ENCODE data around the gene ADPGK. TPM values are rescaled to one million over a fixed set of nuclear protein-coding genes. Genes with fewer than 3 reads are reported as not detected.

The ADPGK gene
- total RNA-seq, result 10 to 100 TPM; 45.7 to 93.2 (median 61.1) TPM

DNA sequence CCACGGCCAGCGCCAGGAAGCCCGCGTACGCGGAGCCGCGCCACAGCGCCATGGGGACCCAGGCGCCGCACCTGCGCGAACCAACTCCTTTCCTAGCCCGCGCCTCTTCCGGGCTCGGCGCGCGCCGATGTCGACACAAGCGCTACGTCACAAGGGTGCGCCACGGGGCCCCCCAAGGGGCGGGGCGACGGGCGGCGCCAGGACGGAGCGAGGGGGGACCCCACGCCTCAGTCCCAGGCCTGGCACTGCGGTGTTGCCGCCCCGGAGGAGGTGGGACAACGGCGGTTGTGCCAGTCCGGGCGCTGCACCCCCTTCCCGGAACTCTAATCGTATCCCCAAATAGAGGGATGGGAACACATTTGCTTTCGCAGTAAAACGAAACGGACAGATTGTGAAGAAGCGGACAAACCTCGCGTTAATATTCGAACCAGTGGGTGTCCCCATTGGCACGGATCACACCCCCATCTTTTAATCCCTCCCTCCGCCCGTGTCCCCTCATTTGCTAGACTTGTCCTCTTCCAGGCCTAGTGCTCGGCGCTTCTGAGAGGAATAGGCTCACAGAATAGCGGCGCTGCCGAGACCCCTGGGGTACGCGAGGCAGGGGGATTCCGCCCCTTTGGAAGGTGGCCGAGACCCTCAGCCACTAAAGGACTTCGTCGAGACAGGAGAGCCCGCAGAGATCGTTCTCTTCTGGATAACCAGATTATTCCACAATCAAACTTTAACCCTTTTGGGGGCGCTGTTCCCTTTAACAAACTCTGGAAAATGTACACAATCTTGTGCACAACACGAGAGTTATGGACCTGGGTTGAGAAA, at the start of gene ADPGK:
ADPGK (minus strand) TSS at position 119 of the 816 bp plus-strand sequence; CDS start at position 52, 67 bp downstream.
- peak; percentile 95 for ATAC-seq (ENCODE audit: low FRiP score)

DNA sequence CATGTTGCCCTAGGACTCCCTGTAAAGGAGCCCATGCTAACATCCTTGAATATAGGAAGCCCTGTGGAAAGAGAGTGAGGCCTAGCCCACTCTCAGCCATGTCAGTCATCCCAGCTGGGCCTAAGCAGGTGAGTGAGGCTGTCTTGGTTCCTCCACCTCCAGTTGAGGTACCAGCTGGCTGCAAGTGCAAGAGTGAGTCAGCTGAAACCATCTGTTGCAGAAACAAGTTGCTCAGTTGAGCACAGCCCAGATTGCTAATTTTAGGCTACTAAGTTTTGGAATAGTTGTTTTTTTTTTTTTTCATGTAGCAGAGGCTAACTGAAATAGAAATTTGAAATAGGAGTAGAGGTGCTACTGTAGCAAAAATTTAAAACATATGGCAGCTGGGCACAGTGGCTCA, 43.7 kb upstream of the ADPGK start:
- TF ChIP-seq, protein P1, sequence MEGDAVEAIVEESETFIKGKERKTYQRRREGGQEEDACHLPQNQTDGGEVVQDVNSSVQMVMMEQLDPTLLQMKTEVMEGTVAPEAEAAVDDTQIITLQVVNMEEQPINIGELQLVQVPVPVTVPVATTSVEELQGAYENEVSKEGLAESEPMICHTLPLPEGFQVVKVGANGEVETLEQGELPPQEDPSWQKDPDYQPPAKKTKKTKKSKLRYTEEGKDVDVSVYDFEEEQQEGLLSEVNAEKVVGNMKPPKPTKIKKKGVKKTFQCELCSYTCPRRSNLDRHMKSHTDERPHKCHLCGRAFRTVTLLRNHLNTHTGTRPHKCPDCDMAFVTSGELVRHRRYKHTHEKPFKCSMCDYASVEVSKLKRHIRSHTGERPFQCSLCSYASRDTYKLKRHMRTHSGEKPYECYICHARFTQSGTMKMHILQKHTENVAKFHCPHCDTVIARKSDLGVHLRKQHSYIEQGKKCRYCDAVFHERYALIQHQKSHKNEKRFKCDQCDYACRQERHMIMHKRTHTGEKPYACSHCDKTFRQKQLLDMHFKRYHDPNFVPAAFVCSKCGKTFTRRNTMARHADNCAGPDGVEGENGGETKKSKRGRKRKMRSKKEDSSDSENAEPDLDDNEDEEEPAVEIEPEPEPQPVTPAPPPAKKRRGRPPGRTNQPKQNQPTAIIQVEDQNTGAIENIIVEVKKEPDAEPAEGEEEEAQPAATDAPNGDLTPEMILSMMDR (IDR thresholded peaks at IDR 0.05), result no peak
- ATAC-seq (ENCODE audit: low FRiP score) (no peak), DNase-seq (ENCODE audit: low spot score) (no peak)

More for the DNA sequence above, at the start of gene ADPGK:
- TF ChIP-seq, protein P1 (IDR thresholded peaks at IDR 0.05), result peak in 1 of 3 donors; percentile 31
- peak; percentile 40 for DNase-seq (ENCODE audit: low spot score)

DNA sequence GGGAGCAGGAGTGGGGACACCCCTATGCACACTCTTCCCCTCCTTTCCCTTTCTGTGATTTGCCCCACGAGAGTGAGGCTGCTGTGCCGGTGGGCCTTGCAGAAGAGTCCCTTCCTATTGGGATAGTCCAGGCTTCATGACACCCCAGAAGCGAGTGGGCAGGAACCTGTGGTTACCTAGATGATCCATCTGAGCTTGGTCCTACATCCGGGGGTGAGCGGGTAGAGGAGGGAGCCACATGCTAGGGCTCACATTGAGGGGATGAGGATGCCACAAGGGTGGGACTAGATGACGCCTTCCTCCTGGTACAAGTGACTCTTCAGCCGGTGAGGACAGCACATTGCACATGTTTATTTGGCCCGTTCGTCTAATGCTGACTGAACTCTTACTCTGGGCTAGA, 43.1 kb upstream of the ADPGK start:
- DNase-seq (ENCODE audit: low spot score) (no peak), ATAC-seq (ENCODE audit: low FRiP score) (no peak)
- TF ChIP-seq, protein P1 (IDR thresholded peaks at IDR 0.05), result no peak

DNA sequence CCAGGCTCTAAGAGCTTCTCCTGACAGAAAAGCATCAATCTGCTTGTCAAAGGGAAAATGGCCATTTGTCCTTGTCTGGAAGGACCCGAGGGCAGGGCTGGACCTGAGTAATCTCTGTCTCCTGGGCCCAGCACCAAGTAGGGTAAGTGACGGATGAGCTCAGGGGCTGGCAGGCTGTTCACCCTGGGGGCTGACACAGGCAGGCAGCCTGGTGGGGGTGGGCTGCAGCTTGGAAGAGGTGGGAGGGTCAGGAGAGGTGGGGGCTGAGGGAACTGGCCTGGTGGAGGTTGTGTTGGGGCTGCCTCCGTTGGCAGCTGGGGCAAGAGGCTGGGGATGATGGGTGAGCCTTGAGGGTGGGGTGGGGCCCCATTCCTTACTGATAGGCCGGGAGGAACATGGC, 42.3 kb upstream of the ADPGK start:
- ATAC-seq (ENCODE audit: low FRiP score) (no peak), DNase-seq (ENCODE audit: low spot score) (no peak)
- TF ChIP-seq, protein P1 (IDR thresholded peaks at IDR 0.05), result no peak

DNA sequence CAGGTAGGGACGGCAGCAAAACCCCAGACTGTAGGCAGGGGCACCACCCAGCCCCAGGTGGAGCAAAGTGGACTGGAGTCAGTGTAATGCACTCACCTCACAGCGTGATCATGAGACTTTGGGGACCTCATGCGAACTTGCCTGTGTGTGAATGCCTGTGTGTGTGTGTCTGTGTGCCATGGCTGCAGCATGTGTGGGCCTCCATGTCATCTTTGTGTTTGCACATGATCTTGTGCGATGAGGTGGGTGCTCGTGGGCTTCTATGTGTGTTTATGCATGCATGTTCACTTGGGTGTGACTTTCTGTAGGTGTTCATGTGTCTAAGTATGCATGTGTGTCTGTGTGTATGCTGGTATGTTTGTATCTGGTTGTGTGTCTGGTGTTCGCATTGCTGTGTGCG, 41.2 kb upstream of the ADPGK start:
- TF ChIP-seq, protein P1 (IDR thresholded peaks at IDR 0.05), result no peak

DNA sequence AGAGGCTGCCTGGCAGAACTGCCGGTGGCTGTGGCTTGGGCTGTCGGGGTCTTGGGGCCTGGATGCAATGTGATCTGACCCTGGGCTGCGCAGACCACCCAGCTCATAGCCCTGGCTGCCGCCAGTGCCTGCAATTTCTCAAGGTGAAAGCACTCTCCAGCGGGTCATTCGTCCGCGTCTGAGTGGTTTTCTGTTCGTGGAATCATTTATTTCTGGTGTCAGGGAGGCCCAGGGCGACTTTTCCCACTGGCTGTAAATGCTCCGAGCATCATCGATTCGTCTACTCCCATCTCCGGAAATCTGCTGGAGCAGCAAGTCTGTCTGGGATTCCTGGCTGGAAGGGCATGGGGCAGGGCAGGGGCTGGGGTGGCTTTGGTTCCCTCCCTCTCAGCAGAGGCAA, 40.6 kb upstream of the ADPGK start:
- TF ChIP-seq, protein P1 (IDR thresholded peaks at IDR 0.05), result no peak
- no peak for DNase-seq (ENCODE audit: low spot score)
- no peak for ATAC-seq (ENCODE audit: low FRiP score)

More for the DNA sequence above, 41.2 kb upstream of the ADPGK start:
- DNase-seq (ENCODE audit: low spot score), result no peak
- no peak for ATAC-seq (ENCODE audit: low FRiP score)

DNA sequence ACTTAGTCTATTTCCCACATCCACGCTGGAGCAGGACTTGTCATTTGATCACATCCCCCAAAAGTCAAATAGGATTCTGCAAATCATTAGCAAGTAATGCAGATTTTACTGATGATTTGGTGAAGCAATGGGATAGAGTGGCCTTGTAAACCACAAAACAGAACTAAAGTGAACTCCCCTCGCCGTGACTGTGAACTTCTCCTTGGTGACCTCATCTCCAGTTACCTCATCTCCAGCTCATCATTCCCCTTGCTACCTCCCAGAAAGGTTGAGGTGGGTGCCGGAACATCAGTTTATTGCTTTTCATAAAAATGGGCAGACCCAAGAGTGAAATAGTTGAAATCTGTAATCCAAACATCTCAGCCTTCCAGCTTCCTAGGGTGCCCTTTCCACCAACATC, 36.7 kb upstream of the ADPGK start:
- DNase-seq (ENCODE audit: low spot score), result no peak
- no peak for ATAC-seq (ENCODE audit: low FRiP score)
- TF ChIP-seq, protein P1 (IDR thresholded peaks at IDR 0.05), result no peak
